ENCODE results near the gene EIF1AD.

The EIF1AD gene

GRCh38 chr11:65977621-65978390, 24.2 kb downstream of the EIF1AD start:
- no peak for TF ChIP-seq CTCF (IDR thresholded peaks at IDR 0.05; ENCODE audit: low read length, missing control alignments)
- no peak overlapping the region for H3K4me3 ChIP-seq (replicated peaks; ENCODE audit: low read depth, low read length)
- no peak for DNase-seq (ENCODE audit: low read depth)

- no peak for DNase-seq (ENCODE audit: low read depth)
- H3K4me3 ChIP-seq (replicated peaks; ENCODE audit: low read depth, low read length) = no peak overlapping the region
- TF ChIP-seq CTCF (IDR thresholded peaks at IDR 0.05; ENCODE audit: low read length, missing control alignments) = no peak
Observed at GRCh38 chr11:65976216-65977176, 25.5 kb downstream of the EIF1AD start.

GRCh38 chr11:65975771-65976170, 26.2 kb downstream of the EIF1AD start:
- H3K4me3 ChIP-seq (replicated peaks; ENCODE audit: low read depth, low read length) = no peak overlapping the region
- no peak for DNase-seq (ENCODE audit: low read depth)
- no peak for TF ChIP-seq CTCF (IDR thresholded peaks at IDR 0.05; ENCODE audit: low read length, missing control alignments)

DNA sequence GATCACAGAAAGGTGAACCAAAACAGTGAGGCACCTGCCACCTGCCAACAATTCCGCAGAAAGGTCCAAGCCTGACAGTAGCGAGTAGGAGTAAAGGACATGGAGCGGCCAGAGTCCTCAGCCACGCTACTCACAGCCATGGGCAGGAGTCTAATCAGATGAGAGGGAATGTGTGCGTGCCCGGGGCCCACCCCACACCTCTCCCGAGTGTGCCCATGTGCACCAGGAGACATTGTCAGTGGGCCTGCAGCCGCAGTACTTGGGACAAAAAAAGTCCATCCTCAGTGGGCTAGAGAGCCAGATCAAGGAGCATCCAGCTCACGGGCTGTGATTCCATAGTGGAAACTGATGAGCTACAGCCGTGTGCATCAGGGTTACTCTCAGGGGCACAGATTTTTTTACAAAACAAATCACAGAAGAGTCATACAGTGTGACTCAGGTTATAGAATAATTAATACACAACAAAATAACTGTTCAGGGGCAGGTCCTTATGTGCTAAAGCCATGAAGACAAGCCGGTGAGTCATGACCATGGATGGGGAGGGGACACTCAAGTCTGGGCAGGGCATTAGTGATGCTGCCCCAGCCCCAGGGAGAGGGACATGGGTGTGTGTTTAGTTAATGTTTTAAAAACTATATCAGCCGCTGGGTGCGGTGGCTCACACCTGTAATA, 28.4 kb downstream of the EIF1AD start:
- no peak overlapping the region for H3K4me3 ChIP-seq (replicated peaks; ENCODE audit: low read depth, low read length)
- TF ChIP-seq CTCF (IDR thresholded peaks at IDR 0.05; ENCODE audit: low read length, missing control alignments) = no peak
- no peak for DNase-seq (ENCODE audit: low read depth)

- TF ChIP-seq CTCF (IDR thresholded peaks at IDR 0.05; ENCODE audit: low read length, missing control alignments) = no peak
- DNase-seq (ENCODE audit: low read depth) = no peak
- H3K4me3 ChIP-seq (replicated peaks; ENCODE audit: low read depth, low read length) = no peak overlapping the region
Observed at GRCh38 chr11:65972116-65972515, 29.8 kb downstream of the EIF1AD start.

GRCh38 chr11:65968600-65969482, 33.1 kb downstream of the EIF1AD start:
- TF ChIP-seq CTCF (IDR thresholded peaks at IDR 0.05; ENCODE audit: low read length, missing control alignments) = no peak
- H3K4me3 ChIP-seq (replicated peaks; ENCODE audit: low read depth, low read length) = no peak overlapping the region
- DNase-seq (ENCODE audit: low read depth) = no peak
